Mesodermal cell (in vitro differentiated cells): ENCODE results near the gene BLOC1S2.
"Not testable (repeated sequence)": the region's sequence is repeated elsewhere in the genome, so short reads cannot be mapped to it uniquely, and the experiment has no call there.

ENCODE experiments used
- H3K27ac ChIP-seq: 2 replicates; pipeline ENCODE4 v1.7.0; 2013; ENCODE audit warnings: mild to moderate bottlenecking, low read depth, low read length, moderate library complexity; ENCODE audit not compliant: severe bottlenecking
- H3K36me3 ChIP-seq: 2 replicates; pipeline ENCODE4 v1.7.1; 2013; ENCODE audit warnings: mild to moderate bottlenecking, low read length, moderate library complexity; ENCODE audit not compliant: control insufficient read depth, insufficient read depth
- H3K4me1 ChIP-seq: one replicate; pipeline ENCODE4 v1.7.1; 2013; ENCODE audit warnings: mild to moderate bottlenecking, low read length; ENCODE audit not compliant: insufficient read depth, control insufficient read depth, poor library complexity, severe bottlenecking
- H3K4me3 ChIP-seq: 2 replicates; pipeline ENCODE4 v1.7.0; 2013; ENCODE audit warnings: low read length, control low read depth, mild to moderate bottlenecking; ENCODE audit not compliant: insufficient read depth, poor library complexity, severe bottlenecking; ENCODE audit errors: extremely low read depth
- H3K9me3 ChIP-seq: 2 replicates; pipeline ENCODE4 v1.7.1; 2013; ENCODE audit warnings: mild to moderate bottlenecking, low read length, moderate library complexity; ENCODE audit not compliant: control insufficient read depth
- WGBS, 2 experiments: methylation state at CpG; one replicate each; pipeline ENCODE4 v1.1.5; 2013; ENCODE audit warnings: missing lambda C conversion rate in 2 of 2; ENCODE audit not compliant: insufficient coverage in 2 of 2; 5-methylcytosine and 5-hydroxymethylcytosine counted together

The BLOC1S2 gene

GRCh38 chr10:100291356-100291755 lies 4.9 kb upstream of the BLOC1S2 start:
- WGBS, 2 experiments = 71% methylated on average over 3 of the region's 3 CpGs; no CpG with 5 or more reads in 1 of the 2 experiments
- no peaks in the 10 kb centered on the region for H3K36me3 ChIP-seq
- no peak overlapping the region for H3K4me3 ChIP-seq
- H3K9me3 ChIP-seq = no peaks in the 10 kb centered on the region
- H3K27ac ChIP-seq = no peak overlapping the region
- H3K4me1 ChIP-seq = peaks cover 4% of the 10 kb centered on the region

- WGBS, 2 experiments = 76 to 100% methylated on average over 1 to 2 of the region's 2 CpGs
- peaks cover 11% of the 10 kb centered on the region for H3K4me1 ChIP-seq
- no peak overlapping the region for H3K27ac ChIP-seq
- H3K36me3 ChIP-seq = peaks cover 5% of the 10 kb centered on the region
- no peaks in the 10 kb centered on the region for H3K9me3 ChIP-seq
- no peak overlapping the region for H3K4me3 ChIP-seq
These were observed 3.2 kb upstream of the BLOC1S2 start for GRCh38 chr10:100289641-100290040.

GRCh38 chr10:100288196-100288595 lies 1.7 kb upstream of the BLOC1S2 start:
- Histone ChIP-seq H3K36me3 (peaks cover 18% of the 10 kb centered on the region), H3K27ac (no peak overlapping the region), H3K4me3 (no peak overlapping the region), H3K4me1 (peaks cover 11% of the 10 kb centered on the region), H3K9me3 (no peaks in the 10 kb centered on the region)
- 85 to 88% methylated on average over 3 to 5 of the region's 5 CpGs for WGBS, 2 experiments

GRCh38 chr10:100287756-100288155 lies 1.3 kb upstream of the BLOC1S2 start:
- H3K27ac ChIP-seq = no peak overlapping the region
- H3K4me3 ChIP-seq = no peak overlapping the region
- peaks cover 11% of the 10 kb centered on the region for H3K4me1 ChIP-seq
- 93 to 95% methylated on average over 4 to 6 of the region's 6 CpGs for WGBS, 2 experiments
- H3K9me3 ChIP-seq = no peaks in the 10 kb centered on the region
- peaks cover 22% of the 10 kb centered on the region for H3K36me3 ChIP-seq

GRCh38 chr10:100285326-100285725 lies 1.2 kb downstream of the BLOC1S2 start:
- peak overlapping the region; percentile 77 for H3K27ac ChIP-seq
- H3K4me1 ChIP-seq = peaks cover 11% of the 10 kb centered on the region
- peak overlapping the region; percentile 86 for H3K4me3 ChIP-seq
- not testable (repeated sequence) for H3K9me3 ChIP-seq
- WGBS, 2 experiments = 90 to 91% methylated on average over 8 of the region's 12 CpGs
- H3K36me3 ChIP-seq = peaks cover 45% of the 10 kb centered on the region

GRCh38 chr10:100282907-100283306 lies 3.6 kb downstream of the BLOC1S2 start:
- Histone ChIP-seq H3K9me3 (no peaks in the 10 kb centered on the region), H3K27ac (no peak overlapping the region), H3K36me3 (peaks cover 63% of the 10 kb centered on the region), H3K4me3 (no peak overlapping the region), H3K4me1 (peaks cover 11% of the 10 kb centered on the region)
- WGBS, 2 experiments = 96 to 100% methylated on average over 3 of the region's 3 CpGs

GRCh38 chr10:100276971-100277370 lies 9.5 kb downstream of the BLOC1S2 start:
- not testable (repeated sequence) for H3K9me3 ChIP-seq, H3K27ac ChIP-seq, H3K4me3 ChIP-seq, H3K4me1 ChIP-seq
- H3K36me3 ChIP-seq = peaks cover 61% of the 10 kb centered on the region
- WGBS, 2 experiments = no CpG with 5 or more reads among the region's 31 CpGs

GRCh38 chr10:100267239-100268104 lies 19.0 kb downstream of the BLOC1S2 start, which contains the start of gene CWF19L1:
Gene CWF19L1, minus strand, starts transcription at chr10:100267638. Its CDS starts 45 bp downstream, at chr10:100267593.
- peak within 1 kb of the TSS; percentile 87 for H3K27ac ChIP-seq
- no peaks in the 10 kb centered on the region for H3K9me3 ChIP-seq
- 9 to 11% methylated on average over 41 to 43 of the region's 49 CpGs for WGBS, 2 experiments
- no peaks in the 10 kb centered on the region for H3K4me1 ChIP-seq
- H3K36me3 ChIP-seq = no peaks in the 10 kb centered on the region
- H3K4me3 ChIP-seq = peak within 1 kb of the TSS; percentile 84

- Histone ChIP-seq H3K4me3 (peak overlapping the region; percentile 84), H3K27ac (no peak overlapping the region), H3K9me3 (no peaks in the 10 kb centered on the region), H3K4me1 (no peaks in the 10 kb centered on the region), H3K36me3 (peaks cover 12% of the 10 kb centered on the region)
- WGBS, 2 experiments = 93 to 94% methylated on average over 12 to 13 of the region's 15 CpGs
These were observed 20.5 kb downstream of the BLOC1S2 start for GRCh38 chr10:100265821-100266485.

- Histone ChIP-seq H3K9me3 (no peaks in the 10 kb centered on the region), H3K36me3 (peaks cover 74% of the 10 kb centered on the region), H3K4me1 (no peaks in the 10 kb centered on the region), H3K4me3 (no peak overlapping the region), H3K27ac (no peak overlapping the region)
- no CpG with 5 or more reads among the region's 3 CpGs for WGBS, 2 experiments
These were observed 32.3 kb downstream of the BLOC1S2 start for GRCh38 chr10:100254191-100254590.
